NB4 (cell line): ENCODE data around the gene CATSPER3.

ENCODE experiments used
- POLR2A ChIP-seq: IDR thresholded peaks from 2 replicates; pipeline ENCODE4 v1.6.1; 2011; ENCODE audit warnings: mild to moderate bottlenecking; ENCODE audit not compliant: insufficient read length; ENCODE audit errors: extremely low read depth
- TF ChIP-seq, protein P1 (sequence below): IDR thresholded peaks from one replicate; pipeline ENCODE4 v1.5.1; 2012; ENCODE audit warnings: low read depth, low read length

DNA sequence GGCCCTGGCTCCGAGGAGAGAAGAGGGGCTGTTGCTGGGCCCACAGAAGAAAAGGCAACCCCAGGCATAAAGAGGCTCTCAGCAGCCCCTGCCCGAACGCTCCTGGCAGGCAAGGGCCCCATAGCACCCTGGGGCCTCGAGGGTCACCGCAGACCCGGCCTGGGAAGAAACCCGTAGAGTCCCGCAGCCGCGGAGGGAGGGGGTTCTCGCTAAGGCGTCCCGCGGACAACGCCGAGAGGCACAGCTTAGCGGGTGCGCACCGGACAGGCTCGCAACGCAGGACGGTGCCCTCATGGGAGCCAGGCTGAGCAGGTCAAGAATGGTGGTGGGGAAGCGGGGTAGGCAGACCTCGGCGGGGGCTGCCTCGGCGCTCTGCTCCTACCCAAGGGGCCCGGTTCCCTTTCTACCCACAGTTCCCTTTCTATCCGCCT is 59.6 kb downstream of the CATSPER3 start:
- TF ChIP-seq POLR2A, result no peak
- TF ChIP-seq, protein P1, sequence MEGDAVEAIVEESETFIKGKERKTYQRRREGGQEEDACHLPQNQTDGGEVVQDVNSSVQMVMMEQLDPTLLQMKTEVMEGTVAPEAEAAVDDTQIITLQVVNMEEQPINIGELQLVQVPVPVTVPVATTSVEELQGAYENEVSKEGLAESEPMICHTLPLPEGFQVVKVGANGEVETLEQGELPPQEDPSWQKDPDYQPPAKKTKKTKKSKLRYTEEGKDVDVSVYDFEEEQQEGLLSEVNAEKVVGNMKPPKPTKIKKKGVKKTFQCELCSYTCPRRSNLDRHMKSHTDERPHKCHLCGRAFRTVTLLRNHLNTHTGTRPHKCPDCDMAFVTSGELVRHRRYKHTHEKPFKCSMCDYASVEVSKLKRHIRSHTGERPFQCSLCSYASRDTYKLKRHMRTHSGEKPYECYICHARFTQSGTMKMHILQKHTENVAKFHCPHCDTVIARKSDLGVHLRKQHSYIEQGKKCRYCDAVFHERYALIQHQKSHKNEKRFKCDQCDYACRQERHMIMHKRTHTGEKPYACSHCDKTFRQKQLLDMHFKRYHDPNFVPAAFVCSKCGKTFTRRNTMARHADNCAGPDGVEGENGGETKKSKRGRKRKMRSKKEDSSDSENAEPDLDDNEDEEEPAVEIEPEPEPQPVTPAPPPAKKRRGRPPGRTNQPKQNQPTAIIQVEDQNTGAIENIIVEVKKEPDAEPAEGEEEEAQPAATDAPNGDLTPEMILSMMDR, result no peak
